ENCODE data around the gene ZNF710. TPM values are rescaled to one million over a fixed set of nuclear protein-coding genes. Genes with fewer than 3 reads are reported as not detected.
"Not testable (repeated sequence)": the region's sequence is repeated elsewhere in the genome, so short reads cannot be mapped to it uniquely, and the experiment has no call there.

The ZNF710 gene, protein sequence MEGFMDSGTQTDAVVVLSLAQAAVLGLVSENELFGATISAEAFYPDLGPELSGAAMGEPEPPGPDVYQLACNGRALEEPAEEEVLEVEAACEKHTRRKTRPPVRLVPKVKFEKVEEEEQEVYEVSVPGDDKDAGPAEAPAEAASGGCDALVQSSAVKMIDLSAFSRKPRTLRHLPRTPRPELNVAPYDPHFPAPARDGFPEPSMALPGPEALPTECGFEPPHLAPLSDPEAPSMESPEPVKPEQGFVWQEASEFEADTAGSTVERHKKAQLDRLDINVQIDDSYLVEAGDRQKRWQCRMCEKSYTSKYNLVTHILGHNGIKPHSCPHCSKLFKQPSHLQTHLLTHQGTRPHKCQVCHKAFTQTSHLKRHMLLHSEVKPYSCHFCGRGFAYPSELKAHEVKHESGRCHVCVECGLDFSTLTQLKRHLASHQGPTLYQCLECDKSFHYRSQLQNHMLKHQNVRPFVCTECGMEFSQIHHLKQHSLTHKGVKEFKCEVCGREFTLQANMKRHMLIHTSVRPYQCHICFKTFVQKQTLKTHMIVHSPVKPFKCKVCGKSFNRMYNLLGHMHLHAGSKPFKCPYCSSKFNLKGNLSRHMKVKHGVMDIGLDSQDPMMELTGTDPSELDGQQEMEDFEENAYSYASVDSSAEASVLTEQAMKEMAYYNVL
- total RNA-seq (2014; rRNA removed; shearing (Covaris generic)): 6.3 and 8.5 TPM in 2 replicates

DNA sequence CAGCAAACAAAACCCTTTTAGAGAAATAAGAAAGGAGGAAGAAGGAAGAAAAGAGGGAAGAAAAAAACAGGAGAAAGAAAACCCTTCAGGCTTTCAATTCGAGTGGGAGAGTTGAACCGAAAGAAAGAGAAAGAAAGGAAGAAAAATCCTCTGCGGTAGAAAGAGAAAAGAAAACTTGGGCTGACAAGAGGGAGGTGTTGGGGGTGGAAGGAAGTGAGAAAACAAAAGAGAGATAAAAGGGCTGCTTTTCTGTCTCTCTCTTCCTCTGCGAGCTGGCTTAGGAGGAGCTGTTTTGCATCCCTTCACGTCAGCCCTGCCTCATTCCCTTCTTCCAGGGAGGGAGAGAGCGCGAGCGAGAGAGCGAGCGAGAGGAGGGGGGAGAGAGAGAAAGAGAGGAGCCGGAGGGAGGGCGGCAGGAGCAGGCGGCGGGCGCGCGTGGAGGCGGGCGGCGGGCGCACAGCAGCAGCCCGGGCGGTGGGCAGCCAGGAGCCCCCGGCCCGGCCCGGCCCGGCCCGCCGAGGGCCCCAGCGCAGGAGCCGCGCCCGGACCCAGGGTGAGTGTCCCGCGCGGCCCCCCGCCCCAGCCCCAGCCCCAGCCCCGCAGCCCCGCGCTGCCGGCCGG is at the start of gene ZNF710:
TSS of gene ZNF710 (plus strand) at position 263 of the 621 bp plus-strand sequence. CDS start 65,814 bp downstream, outside the sequence.
- H3K4me3 ChIP-seq: peak within 1 kb of the TSS; percentile 92
- peaks cover 3% of the 10 kb centered on the region; the same call in 1 of the 2 replicates for H3K27me3 ChIP-seq
- peak within 1 kb of the TSS; percentile 35; the same call in 1 of the 2 replicates for H3K27ac ChIP-seq
- DNase-seq: peak; percentile 56 to 68
- no peaks in the 10 kb centered on the region for H3K9me3 ChIP-seq (replicated peaks)
- peaks cover 2% of the 10 kb centered on the region; the same call in 1 of the 2 replicates for H3K4me1 ChIP-seq
- no peaks in the 10 kb centered on the region for H3K36me3 ChIP-seq

DNA sequence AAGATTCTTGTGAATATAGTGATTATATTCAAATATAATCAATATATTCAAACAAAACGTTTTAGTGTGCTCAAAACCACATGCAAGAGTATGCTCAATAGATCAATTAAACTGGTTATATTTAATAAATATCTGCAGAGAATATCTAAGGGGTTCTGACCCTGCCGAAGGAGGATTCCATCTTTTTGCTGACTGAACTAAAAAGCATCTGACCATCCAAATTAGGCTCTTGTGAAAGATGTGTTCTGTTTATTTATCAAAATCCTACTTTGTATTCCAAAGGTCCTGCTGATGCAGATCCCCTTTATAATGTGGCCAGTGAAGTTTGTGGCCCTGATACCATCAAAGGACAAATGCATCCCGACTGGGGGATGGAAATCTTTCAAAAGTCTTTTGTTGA is 46.6 kb upstream of the ZNF710 start:
- Histone ChIP-seq H3K36me3 (no peaks in the 10 kb centered on the region), H3K27me3 (no peaks in the 10 kb centered on the region; the same call in 1 of the 2 replicates), H3K9me3 (replicated peaks) (no peaks in the 10 kb centered on the region), H3K4me1 (no peaks in the 10 kb centered on the region), H3K27ac (no peak overlapping the region), H3K4me3 (no peak overlapping the region)
- DNase-seq: no peak

DNA sequence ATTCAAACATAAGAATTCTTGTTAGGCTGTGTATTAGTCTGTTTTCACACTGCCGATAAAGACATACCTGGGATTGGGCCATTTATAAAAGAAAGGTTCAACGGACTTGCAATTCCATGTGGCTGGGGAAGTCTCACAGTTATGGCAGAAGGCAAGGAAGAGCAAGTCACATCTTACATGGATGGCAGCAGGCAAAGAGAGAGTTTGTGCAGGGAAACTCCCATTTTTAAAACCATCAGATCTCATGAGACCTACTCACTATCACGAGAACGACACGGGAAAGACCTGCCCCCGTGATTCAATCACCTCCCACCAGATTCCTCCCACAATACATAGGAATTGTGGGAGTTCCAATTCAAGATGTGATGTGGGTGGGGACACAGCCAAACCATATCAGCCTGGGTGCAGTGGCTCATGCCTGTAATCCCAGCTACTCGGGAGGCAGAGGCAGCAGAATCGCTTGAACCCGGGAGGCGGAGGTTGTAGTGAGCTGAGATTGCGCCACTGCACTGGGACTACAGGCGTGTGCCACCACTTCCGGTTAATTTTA is 45.6 kb upstream of the ZNF710 start:
- not testable (repeated sequence) for H3K4me3 ChIP-seq; H3K9me3 ChIP-seq (replicated peaks); DNase-seq; H3K4me1 ChIP-seq; H3K27me3 ChIP-seq; H3K27ac ChIP-seq; H3K36me3 ChIP-seq

DNA sequence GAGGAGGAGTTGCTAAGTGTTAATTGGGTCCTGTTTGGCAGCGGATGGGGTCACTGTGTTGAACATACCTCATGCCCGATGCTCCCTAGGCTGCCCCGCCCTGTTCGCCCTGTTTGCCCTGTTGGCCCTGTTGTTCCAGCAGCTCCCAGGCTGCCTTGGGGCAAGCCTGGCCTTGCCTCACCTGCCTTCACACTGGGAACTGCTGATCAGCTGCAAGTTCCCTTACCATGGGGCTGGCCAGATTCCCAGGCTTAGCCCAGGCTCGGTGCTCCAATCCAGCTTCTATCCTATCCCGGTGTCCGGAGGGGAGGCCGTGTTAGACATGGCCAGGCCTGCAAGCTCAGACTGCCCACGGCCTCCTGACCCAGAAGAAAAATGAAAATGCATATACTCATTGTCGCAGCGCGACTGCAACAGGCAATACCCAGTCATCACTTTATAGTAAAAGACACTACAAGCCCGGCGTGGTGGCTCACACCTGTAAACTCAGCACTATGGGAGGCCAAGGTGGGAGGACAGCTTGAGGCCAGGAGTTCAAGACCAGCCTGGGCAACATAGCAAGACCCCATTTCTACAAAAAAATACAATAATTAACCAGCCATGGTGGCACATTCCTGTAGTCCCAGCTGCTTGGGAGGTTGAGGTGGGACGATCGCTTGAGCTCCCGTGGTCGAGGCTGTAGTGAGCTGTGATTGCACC is 42.9 kb upstream of the ZNF710 start:
- no peaks in the 10 kb centered on the region; the same call in 1 of the 2 replicates for H3K27me3 ChIP-seq
- DNase-seq: no peak
- no peaks in the 10 kb centered on the region for H3K36me3 ChIP-seq
- no peak overlapping the region for H3K27ac ChIP-seq
- H3K4me1 ChIP-seq: no peaks in the 10 kb centered on the region
- no peak overlapping the region for H3K4me3 ChIP-seq
- H3K9me3 ChIP-seq (replicated peaks): no peaks in the 10 kb centered on the region

DNA sequence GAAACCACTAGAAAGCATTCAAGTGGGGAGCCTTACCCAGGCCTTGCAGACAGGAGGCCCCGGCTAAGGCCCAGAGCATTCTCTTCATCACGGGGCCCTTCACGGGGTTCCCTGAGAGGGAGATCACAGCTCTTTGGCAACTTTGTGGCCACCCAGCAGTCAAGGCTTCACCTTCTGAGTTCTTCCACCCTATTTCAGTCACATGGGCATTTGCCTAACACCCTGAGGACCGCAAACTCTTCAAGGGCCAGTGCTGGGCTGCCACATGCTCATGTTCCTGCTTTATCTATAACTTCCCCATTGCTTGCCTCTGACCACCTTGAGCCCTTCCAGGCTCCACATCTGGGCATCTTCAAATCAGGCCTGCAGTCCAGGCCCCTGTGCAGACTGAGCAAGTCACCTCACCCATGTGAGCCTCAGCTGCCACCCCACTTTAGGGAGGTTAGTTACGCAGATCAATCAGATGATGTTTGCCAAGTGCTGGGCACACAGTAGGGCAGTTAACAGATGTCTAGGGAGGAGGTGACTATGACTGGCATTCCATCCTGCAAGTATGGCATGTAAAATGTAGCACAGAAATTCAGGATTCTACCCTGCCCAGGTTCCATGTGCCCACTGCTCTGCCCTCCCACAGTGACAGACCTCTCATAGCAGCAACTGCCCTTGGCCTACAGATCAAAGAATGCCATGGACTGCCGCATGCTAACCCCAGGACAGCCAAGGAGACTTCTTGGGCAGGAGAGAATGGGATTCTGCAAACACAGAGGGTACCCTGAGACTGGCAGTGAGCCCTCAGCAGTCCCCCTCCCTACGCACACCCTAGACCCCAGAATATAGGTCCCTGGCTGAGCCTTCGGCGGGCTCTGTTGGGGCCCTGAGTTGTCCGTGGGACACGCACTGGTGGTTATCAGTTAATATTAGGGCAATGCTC is 37.6 kb upstream of the ZNF710 start:
- Histone ChIP-seq H3K27me3 (peaks cover 2% of the 10 kb centered on the region; the same call in 1 of the 2 replicates), H3K9me3 (replicated peaks) (no peaks in the 10 kb centered on the region), H3K4me1 (no peaks in the 10 kb centered on the region), H3K36me3 (no peaks in the 10 kb centered on the region), H3K4me3 (no peak overlapping the region), H3K27ac (no peak overlapping the region)
- no peak for DNase-seq

DNA sequence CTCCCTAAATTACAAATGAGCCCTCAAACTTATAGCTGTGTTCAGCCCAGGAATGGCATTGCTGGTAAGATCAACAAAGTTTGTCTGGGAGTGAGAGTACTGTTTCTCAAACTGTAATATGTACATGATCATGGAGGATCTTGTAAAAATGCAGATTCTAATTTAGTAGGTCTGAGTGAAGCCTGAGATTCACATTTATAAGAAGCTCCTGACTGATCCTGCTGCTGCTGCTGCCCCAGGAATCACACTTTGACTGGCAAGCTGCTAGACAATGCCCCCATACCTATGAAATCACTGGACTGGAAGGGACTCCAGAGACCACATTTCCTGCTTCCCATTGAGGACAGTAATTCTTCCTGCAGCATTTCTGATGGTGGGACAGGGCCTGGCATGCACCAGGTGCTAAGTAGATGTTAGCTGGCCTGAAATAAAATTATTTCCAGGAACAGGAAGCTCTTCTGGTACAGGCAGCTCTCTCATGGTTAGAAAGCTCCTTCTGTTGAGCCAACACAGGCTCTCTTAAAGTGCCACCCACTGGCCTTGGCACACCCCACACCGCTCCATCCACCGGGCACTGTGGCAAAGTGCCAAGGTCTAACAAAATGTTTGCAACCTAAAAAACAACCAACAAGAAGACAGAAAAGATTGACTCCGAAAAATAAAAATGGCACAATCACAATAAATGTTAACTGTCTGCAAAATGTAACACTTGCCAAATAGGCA is 36.7 kb upstream of the ZNF710 start:
- Histone ChIP-seq H3K27me3 (peaks cover 5% of the 10 kb centered on the region; the same call in 1 of the 2 replicates), H3K4me3 (no peak overlapping the region), H3K9me3 (replicated peaks) (no peaks in the 10 kb centered on the region), H3K4me1 (no peaks in the 10 kb centered on the region), H3K27ac (no peak overlapping the region), H3K36me3 (no peaks in the 10 kb centered on the region)
- no peak for DNase-seq

DNA sequence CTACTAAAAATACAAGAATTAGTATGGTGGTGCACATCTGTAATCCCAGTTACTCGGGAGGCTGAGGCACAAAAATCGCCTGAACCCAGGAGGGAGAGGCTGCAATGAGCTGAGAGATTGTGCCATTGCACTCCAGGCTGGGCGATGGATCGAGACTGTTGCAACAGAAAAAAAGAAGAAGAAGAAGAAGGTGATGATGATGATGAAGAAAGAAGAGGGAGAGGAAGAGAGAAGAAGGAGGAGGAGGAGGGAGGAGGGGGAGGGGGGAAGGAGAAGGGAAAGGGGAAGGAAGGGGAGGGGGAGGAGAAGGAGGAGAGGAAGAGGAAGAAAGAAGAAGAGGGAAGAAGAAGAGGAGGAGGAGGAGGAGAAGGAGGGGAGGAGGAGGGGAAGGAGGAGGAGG is 33.2 kb upstream of the ZNF710 start:
- no peak overlapping the region for H3K4me3 ChIP-seq
- H3K27me3 ChIP-seq: peaks cover 5% of the 10 kb centered on the region; the same call in 1 of the 2 replicates
- no peaks in the 10 kb centered on the region for H3K9me3 ChIP-seq (replicated peaks)
- H3K36me3 ChIP-seq: no peaks in the 10 kb centered on the region
- no peak overlapping the region for H3K27ac ChIP-seq
- H3K4me1 ChIP-seq: no peaks in the 10 kb centered on the region
- no peak for DNase-seq

DNA sequence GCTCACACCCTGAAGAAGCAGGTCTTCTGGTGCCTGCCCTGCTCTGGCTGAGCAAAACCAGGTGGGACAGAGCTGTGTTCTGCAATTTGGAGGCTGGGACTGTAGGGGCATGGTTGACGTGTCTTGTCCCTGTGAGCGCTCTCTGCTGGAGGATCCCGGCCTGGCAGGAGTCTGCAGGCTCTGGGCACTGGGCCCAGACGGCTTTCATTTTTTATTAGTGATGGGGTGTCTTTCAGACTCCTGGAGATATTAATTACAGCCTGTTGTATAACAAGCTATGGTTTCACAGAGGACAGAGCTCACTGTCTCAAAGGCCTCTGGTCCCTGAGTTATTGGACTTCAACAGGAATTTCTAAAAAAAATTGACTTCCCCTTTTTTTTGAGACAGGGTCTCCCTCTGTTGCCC is 29.5 kb upstream of the ZNF710 start:
- Histone ChIP-seq H3K36me3 (no peaks in the 10 kb centered on the region), H3K9me3 (replicated peaks) (no peaks in the 10 kb centered on the region), H3K4me3 (no peak overlapping the region), H3K4me1 (no peaks in the 10 kb centered on the region), H3K27me3 (peaks cover 5% of the 10 kb centered on the region; the same call in 1 of the 2 replicates), H3K27ac (no peak overlapping the region)
- peak; percentile 58 to 64 for DNase-seq

DNA sequence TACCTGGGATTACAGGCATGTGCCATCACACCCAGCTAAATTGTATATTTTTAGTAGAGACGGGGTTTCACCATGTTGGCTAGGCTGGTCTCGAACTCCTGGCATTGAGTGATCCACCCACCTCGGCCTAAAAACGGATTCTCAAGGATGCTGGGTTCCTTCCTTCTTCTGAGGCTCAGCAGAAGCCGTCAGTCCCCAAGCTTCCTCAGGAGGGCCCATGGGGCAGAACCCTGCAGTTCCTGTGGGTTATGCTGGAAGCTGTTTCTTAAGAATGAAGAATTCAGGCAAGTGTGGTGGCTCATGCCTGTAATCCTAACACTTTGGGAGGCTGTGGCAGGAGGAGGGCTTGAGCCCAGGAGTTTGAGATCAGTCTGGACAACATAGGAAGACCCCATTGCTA is 29.0 kb upstream of the ZNF710 start:
- peaks cover 5% of the 10 kb centered on the region; the same call in 1 of the 2 replicates for H3K27me3 ChIP-seq
- no peak overlapping the region for H3K27ac ChIP-seq
- DNase-seq: no peak
- no peak overlapping the region for H3K4me3 ChIP-seq
- no peaks in the 10 kb centered on the region for H3K36me3 ChIP-seq
- no peaks in the 10 kb centered on the region for H3K9me3 ChIP-seq (replicated peaks)
- no peaks in the 10 kb centered on the region for H3K4me1 ChIP-seq

DNA sequence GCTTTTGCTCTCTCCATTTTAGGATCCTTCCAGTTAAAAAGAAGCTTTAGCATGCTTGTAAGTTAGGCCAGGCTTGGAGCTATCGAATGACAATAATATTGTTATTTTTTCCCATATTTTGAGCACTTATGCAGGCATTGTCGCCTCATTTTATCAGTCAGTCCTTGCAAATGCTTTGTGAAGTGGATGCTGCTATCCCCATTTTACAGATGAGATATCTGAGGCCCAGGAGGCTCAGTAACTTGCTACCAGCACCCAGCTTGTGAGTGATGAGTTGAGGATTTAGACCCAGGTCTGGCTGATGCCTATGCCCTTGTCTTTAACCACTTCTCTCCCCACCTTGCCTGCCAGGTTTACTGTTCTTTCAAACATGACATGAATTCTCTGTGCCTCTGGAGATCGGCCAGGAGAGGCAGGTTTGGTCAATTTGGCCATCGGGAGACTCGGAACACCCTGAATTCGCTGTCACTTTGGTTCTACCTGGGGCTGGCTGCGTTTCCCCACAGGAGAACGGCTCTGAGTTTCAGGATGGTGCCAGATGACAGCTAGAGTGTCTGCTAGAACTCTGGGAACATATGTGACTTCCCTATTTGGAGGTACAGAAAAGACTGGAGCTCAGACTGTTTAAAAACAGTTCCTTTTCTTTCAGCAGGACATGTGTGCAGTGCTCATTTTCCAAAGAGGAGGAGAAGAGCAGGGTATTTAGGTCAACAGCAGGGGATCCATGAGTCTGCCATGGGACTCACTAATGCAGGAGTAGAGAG is 25.5 kb upstream of the ZNF710 start:
- Histone ChIP-seq H3K36me3 (no peaks in the 10 kb centered on the region), H3K9me3 (replicated peaks) (no peaks in the 10 kb centered on the region), H3K27me3 (no peaks in the 10 kb centered on the region), H3K4me1 (no peaks in the 10 kb centered on the region), H3K4me3 (no peak overlapping the region), H3K27ac (no peak overlapping the region)
- DNase-seq: no peak

DNA sequence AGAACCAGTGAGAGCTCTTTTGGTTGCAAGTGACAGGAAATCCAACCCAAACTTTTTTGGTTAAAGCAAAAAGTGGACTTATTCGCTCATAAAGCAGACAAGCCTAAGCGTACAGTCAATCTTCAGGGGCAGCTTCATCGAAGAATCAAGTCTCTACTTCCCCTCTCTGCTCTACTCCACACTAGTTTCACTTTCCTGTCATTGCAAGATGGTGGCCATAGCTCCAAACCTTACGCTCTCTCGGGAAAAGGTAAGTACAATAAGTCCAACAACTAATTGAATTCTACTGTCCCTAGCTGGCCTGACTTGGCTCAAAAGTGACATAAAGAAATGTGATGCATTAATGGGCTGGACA is 24.9 kb upstream of the ZNF710 start:
- H3K27ac ChIP-seq: no peak overlapping the region
- H3K27me3 ChIP-seq: no peaks in the 10 kb centered on the region
- DNase-seq: no peak
- no peaks in the 10 kb centered on the region for H3K36me3 ChIP-seq
- no peaks in the 10 kb centered on the region for H3K4me1 ChIP-seq
- H3K4me3 ChIP-seq: no peak overlapping the region
- no peaks in the 10 kb centered on the region for H3K9me3 ChIP-seq (replicated peaks)

DNA sequence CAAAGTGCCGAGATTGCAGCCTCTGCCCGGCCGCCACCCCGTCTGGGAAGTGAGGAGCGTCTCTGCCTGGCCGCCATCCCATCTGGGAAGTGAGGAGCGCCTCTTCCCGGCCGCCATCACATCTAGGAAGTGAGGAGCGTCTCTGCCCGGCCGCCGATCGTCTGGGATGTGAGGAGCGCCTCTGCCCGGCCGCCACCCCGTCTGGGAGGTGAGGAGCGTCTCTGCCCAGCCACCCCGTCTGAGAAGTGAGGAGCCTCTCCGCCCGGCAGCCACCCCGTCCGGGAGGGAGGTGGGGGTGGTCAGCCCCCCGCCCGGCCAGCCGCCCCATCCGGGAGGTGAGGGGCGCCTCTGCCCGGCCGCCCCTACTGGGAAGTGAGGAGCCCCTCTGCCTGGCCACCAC is 23.3 kb upstream of the ZNF710 start:
- not testable (repeated sequence) for DNase-seq; H3K36me3 ChIP-seq; H3K4me3 ChIP-seq; H3K4me1 ChIP-seq; H3K27me3 ChIP-seq; H3K27ac ChIP-seq; H3K9me3 ChIP-seq (replicated peaks)

Measured in SJCRH30 (cell line).